GM23338 (cell line): ENCODE measurements around the gene FCER1G.
"Not testable (repeated sequence)": the region's sequence is repeated elsewhere in the genome, so short reads cannot be mapped to it uniquely, and the experiment has no call there.

Experiments used
- CTCF ChIP-seq, 2 experiments: fragments of 200-600 bp in 1 of 2; sonication (generic) in 1 of 2; conservative IDR thresholded peaks; 2 replicates each; pipeline versions ENCODE4 v1.5.1 to v1.6.1; 2016 to 2017; ENCODE audit warnings: antibody characterized with exemption in 2 of 2, low read depth in 2 of 2, mild to moderate bottlenecking in 2 of 2, moderate library complexity in 1 of 2
- REST ChIP-seq: IDR thresholded peaks from one replicate; pipeline ENCODE4 v1.6.1; 2018; ENCODE audit warnings: antibody characterized with exemption; ENCODE audit not compliant: unreplicated experiment

GRCh38 chr1:161255302-161255701 is 40.2 kb downstream of the FCER1G start:
- not testable (repeated sequence) for TF ChIP-seq CTCF (conservative IDR thresholded peaks at IDR 0.05; ENCODE audit: low read depth in 2 of 2); REST
